Transverse colon (tissue), 4 donors: ENCODE results near the gene GDF7.

ENCODE experiments used
- EP300 ChIP-seq: sonication (generic); formaldehyde crosslinking; IDR thresholded peaks from one replicate; pipeline ENCODE4 v1.6.1; 2017; ENCODE audit warnings: antibody characterized with exemption, low read depth
- POLR2AphosphoS5 ChIP-seq, 3 donors: sonication (generic); formaldehyde crosslinking; IDR thresholded peaks; one replicate each; pipeline ENCODE4 v1.6.1; 2016; ENCODE audit warnings: antibody characterized with exemption in 3 of 3
- TF ChIP-seq, protein P1 (sequence below), 5 experiments: fragments of 200-600 bp in 3 of 5; fragments of 450-650 bp in 2 of 5; sonication (generic) in 3 of 5; IDR thresholded peaks; 1 replicate in 2 of 5; 2 replicates in 3 of 5; pipeline ENCODE4 v1.5.1; 2016 to 2017; ENCODE audit warnings: antibody characterized with exemption in 5 of 5, inconsistent platforms in 3 of 5, mild to moderate bottlenecking in 2 of 5, moderate library complexity in 1 of 5

GRCh38 chr2:20623241-20623640, 43.7 kb upstream of the GDF7 start:
- TF ChIP-seq, protein P1, sequence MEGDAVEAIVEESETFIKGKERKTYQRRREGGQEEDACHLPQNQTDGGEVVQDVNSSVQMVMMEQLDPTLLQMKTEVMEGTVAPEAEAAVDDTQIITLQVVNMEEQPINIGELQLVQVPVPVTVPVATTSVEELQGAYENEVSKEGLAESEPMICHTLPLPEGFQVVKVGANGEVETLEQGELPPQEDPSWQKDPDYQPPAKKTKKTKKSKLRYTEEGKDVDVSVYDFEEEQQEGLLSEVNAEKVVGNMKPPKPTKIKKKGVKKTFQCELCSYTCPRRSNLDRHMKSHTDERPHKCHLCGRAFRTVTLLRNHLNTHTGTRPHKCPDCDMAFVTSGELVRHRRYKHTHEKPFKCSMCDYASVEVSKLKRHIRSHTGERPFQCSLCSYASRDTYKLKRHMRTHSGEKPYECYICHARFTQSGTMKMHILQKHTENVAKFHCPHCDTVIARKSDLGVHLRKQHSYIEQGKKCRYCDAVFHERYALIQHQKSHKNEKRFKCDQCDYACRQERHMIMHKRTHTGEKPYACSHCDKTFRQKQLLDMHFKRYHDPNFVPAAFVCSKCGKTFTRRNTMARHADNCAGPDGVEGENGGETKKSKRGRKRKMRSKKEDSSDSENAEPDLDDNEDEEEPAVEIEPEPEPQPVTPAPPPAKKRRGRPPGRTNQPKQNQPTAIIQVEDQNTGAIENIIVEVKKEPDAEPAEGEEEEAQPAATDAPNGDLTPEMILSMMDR (IDR thresholded peaks at IDR 0.05), result no peak
- TF ChIP-seq EP300 (no peak), POLR2AphosphoS5 (IDR thresholded peaks at IDR 0.05) (no peak)
